Measurements from ENCODE around the gene CAMK1.

DNA sequence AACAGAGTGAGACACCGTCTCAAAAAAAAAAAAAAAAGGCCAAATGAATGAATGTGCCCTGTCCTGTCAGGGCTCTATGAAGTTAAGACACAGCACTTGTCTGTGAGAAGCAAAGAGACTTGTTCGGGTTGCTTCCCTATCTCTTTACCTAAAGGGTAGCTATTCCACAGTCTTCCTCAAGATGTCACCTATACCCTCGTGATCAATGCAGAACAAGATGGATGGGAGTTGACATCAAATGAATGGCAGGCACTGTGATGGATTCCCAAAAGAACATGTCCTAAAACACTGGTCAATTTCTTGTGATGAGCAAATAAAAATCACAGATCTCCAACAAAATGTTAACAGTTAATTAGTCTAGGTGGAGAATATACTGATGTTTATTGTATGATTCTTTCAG, 13.0 kb upstream of the CAMK1 start:
- TF ChIP-seq POLR2AphosphoS5 (IDR thresholded peaks at IDR 0.05; ENCODE audit: low read depth, low read length) (no peak), SIN3A (IDR thresholded peaks at IDR 0.05; ENCODE audit: borderline replicate concordance, insufficient read depth, low read depth, low read length) (no peak)
- TF ChIP-seq, protein P1, sequence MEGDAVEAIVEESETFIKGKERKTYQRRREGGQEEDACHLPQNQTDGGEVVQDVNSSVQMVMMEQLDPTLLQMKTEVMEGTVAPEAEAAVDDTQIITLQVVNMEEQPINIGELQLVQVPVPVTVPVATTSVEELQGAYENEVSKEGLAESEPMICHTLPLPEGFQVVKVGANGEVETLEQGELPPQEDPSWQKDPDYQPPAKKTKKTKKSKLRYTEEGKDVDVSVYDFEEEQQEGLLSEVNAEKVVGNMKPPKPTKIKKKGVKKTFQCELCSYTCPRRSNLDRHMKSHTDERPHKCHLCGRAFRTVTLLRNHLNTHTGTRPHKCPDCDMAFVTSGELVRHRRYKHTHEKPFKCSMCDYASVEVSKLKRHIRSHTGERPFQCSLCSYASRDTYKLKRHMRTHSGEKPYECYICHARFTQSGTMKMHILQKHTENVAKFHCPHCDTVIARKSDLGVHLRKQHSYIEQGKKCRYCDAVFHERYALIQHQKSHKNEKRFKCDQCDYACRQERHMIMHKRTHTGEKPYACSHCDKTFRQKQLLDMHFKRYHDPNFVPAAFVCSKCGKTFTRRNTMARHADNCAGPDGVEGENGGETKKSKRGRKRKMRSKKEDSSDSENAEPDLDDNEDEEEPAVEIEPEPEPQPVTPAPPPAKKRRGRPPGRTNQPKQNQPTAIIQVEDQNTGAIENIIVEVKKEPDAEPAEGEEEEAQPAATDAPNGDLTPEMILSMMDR (IDR thresholded peaks at IDR 0.05): no peak

All from Panc1 (cell line).